Peyer's patch (tissue), 4 donors: ENCODE data around the gene GCLC.
"Not testable (repeated sequence)": the region's sequence is repeated elsewhere in the genome, so short reads cannot be mapped to it uniquely, and the experiment has no call there.

ENCODE experiments used
- POLR2A ChIP-seq, 2 donors: fragments of 450-650 bp; IDR thresholded peaks; one replicate each; pipeline ENCODE4 v1.5.1; 2017; ENCODE audit warnings: antibody characterized with exemption in 2 of 2, mild to moderate bottlenecking in 2 of 2, moderate library complexity in 2 of 2
- TF ChIP-seq, protein P1 (sequence below), 6 experiments: fragments of 450-650 bp in 4 of 6; fragments of 200-600 bp in 2 of 6; sonication (generic) in 1 of 6; IDR thresholded peaks; one replicate each; pipeline ENCODE4 v1.5.1; 2017 to 2019; ENCODE audit warnings: antibody characterized with exemption in 6 of 6, mild to moderate bottlenecking in 3 of 6, moderate library complexity in 1 of 6

DNA sequence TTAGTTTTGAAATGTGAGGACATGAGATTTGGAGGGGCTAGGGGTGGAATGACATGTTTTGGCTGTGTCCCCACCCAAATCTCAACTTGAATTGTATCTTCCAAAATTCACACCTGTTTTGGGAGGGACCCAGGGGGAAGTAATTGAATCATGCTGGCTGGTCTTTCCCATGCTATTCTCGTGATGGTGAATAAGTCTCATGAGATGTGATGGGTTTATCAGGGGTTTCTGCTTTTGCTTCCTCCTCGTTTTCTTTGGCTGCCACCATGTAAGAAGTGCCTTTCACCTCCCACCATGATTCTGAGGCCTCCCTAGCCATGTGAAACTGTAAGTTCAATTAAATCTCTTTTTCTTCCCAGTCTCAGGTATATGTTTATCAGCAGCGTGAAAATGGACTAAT is 8.7 kb upstream of the GCLC start:
- TF ChIP-seq, protein P1, sequence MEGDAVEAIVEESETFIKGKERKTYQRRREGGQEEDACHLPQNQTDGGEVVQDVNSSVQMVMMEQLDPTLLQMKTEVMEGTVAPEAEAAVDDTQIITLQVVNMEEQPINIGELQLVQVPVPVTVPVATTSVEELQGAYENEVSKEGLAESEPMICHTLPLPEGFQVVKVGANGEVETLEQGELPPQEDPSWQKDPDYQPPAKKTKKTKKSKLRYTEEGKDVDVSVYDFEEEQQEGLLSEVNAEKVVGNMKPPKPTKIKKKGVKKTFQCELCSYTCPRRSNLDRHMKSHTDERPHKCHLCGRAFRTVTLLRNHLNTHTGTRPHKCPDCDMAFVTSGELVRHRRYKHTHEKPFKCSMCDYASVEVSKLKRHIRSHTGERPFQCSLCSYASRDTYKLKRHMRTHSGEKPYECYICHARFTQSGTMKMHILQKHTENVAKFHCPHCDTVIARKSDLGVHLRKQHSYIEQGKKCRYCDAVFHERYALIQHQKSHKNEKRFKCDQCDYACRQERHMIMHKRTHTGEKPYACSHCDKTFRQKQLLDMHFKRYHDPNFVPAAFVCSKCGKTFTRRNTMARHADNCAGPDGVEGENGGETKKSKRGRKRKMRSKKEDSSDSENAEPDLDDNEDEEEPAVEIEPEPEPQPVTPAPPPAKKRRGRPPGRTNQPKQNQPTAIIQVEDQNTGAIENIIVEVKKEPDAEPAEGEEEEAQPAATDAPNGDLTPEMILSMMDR (IDR thresholded peaks at IDR 0.05) = not testable (repeated sequence)
- TF ChIP-seq POLR2A (IDR thresholded peaks at IDR 0.05) = not testable (repeated sequence)
